Muscle layer of duodenum (tissue), 2 donors: Measurements from ENCODE around the gene DMD.
A peak's percentile ranks its signal among the peaks of the same experiment; 100 is the strongest.
"Not testable (repeated sequence)": the region's sequence is repeated elsewhere in the genome, so short reads cannot be mapped to it uniquely, and the experiment has no call there.

Source experiments
- H3K27ac ChIP-seq: one replicate; pipeline ENCODE4 v1.7.0; 2013; ENCODE audit warnings: mild to moderate bottlenecking, low read length
- H3K27me3 ChIP-seq: one replicate; pipeline ENCODE4 v1.7.0; 2013; ENCODE audit warnings: low read depth, mild to moderate bottlenecking, control low read depth, low read length
- H3K36me3 ChIP-seq, 2 donors: one replicate each; pipeline ENCODE4 v1.7.0; 2013; ENCODE audit warnings: low read length in 2 of 2, control low read depth in 1 of 2, mild to moderate bottlenecking in 1 of 2; ENCODE audit not compliant: insufficient read depth in 2 of 2, control insufficient read depth in 1 of 2
- H3K4me1 ChIP-seq, 2 donors: one replicate each; pipeline ENCODE4 v1.7.0; 2013; ENCODE audit warnings: low read length in 2 of 2, mild to moderate bottlenecking in 2 of 2, control low read depth in 1 of 2, moderate library complexity in 1 of 2; ENCODE audit not compliant: insufficient read depth in 2 of 2, control insufficient read depth in 1 of 2
- H3K4me3 ChIP-seq, 2 donors: one replicate each; pipeline ENCODE4 v1.7.0; 2013; ENCODE audit warnings: low read length in 2 of 2, low read depth in 1 of 2, mild to moderate bottlenecking in 1 of 2
- H3K9me3 ChIP-seq, 2 donors: one replicate each; pipeline ENCODE4 v1.7.0; 2013; ENCODE audit warnings: low read length in 2 of 2, control low read depth in 1 of 2, mild to moderate bottlenecking in 1 of 2; ENCODE audit not compliant: control insufficient read depth in 1 of 2
- donor health status: healthy.

DMD gene

DNA sequence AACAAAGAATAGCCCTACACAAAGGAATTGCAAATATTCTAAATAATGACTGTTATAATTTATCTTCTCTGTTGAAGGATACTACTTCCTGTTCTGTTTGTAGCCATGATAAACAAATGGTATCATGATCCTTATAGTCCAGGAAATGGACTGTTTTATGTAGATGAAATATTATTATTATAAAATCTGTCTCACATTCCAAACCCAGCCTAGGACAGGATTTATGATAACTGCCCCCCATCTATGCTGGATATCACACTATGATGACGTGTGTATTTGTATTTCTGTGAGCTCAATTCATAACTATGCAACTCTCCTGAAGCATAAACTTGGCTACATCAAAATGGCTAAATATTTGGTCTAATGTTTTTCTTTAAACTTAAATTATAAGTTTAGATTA lies 21.3 kb downstream of the DMD start:
- Histone ChIP-seq H3K4me3 (no peak overlapping the region), H3K4me1 (peaks cover 0 to under 1% of the 10 kb centered on the region in 2 donors), H3K27me3 (no peaks in the 10 kb centered on the region), H3K9me3 (no peaks in the 10 kb centered on the region), H3K27ac (no peak overlapping the region), H3K36me3 (no peaks in the 10 kb centered on the region)

DNA sequence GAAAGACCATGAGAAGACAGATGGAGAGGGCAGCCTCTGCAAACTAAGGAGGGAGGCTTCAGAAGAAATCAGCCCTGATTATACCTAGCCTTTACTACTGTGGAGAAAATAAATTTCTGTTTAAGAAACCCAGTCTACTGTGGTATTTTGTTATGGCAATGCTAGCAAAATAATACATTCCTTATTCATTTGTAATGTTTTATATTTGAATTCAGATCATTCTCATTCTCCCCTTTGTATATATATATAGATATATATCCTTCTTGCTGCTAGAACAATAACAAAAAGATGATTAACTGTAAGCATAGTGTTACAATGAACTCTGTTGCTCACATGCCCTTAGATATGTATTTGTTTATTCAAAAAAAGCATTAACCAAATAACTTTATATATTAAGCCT lies 22.5 kb downstream of the DMD start:
- Histone ChIP-seq H3K27ac (no peak overlapping the region), H3K9me3 (no peaks in the 10 kb centered on the region), H3K36me3 (no peaks in the 10 kb centered on the region)

DNA sequence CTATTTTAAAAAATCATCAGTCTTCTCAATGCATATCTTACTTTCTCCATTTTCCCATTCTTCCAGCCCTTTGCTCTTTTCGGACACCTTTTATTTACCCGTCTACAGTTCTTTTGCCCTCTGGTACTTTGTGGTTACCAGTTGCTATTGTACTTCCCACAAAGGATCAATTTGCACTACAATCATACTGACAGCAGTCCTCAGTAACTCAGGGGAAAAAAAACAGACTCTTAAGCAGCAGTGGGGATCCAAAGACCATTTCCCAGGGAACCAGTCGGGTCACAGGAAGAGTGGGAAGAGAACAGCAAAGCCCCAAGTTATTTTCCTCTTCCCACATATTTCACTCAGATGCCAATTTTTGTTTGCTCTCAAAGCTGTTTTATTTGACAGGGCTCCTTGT lies 23.1 kb downstream of the DMD start:
- no peaks in the 10 kb centered on the region for H3K27me3 ChIP-seq
- H3K4me3 ChIP-seq: no peak overlapping the region
- peaks cover 0 to 4% of the 10 kb centered on the region in 2 donors for H3K4me1 ChIP-seq
- no peak overlapping the region for H3K27ac ChIP-seq
- no peaks in the 10 kb centered on the region for H3K9me3 ChIP-seq
- no peaks in the 10 kb centered on the region for H3K36me3 ChIP-seq

More for the DNA sequence above, 22.5 kb downstream of the DMD start:
- H3K4me3 ChIP-seq: no peak overlapping the region
- H3K4me1 ChIP-seq: peaks cover 0 to 2% of the 10 kb centered on the region in 2 donors
- no peaks in the 10 kb centered on the region for H3K27me3 ChIP-seq

DNA sequence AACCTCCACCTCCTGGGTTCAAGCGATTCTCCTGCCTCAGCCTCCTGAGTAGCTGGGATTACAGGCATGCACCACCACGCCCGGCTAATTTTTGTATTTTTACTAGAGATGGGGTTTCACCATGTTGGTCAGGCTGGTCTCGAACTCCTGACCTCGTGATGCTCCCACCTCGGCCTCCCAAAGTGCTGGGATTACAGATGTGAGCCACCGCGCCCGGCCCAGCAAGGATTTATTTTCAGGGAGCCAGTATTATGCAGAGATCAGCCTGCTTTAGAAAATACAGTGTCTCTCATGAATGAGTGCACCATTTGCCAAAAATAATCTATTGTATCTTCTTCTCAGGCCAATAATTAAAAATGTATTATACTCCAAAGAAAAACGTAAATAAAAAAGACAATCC lies 26.5 kb downstream of the DMD start:
- H3K4me3 ChIP-seq, H3K9me3 ChIP-seq, H3K36me3 ChIP-seq, H3K27me3 ChIP-seq, H3K27ac ChIP-seq, H3K4me1 ChIP-seq: not testable (repeated sequence)

DNA sequence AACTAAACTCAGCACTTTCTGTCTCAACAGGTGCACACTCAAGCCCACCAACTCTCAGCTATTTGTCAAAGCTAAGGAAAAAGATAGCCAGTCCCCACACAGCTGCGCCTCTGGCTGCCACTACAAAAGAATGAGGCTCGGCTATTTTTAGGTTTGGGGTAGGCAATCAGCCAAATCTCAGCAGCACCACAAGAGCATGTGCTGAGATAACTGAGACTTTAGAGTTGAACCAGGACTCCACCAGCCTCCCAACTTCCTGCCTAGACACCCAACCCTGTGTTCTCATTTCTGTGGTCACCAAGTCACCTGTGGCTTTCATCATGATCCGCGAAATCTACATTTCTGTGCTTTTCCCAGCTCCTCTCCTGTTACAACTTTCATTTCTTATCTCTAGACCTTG lies 28.0 kb downstream of the DMD start:
- peak overlapping the region; percentile 51 for H3K27ac ChIP-seq
- H3K36me3 ChIP-seq: no peaks in the 10 kb centered on the region
- H3K4me3 ChIP-seq: peak overlapping the region in 1 of 2 donors; percentile 11
- no peaks in the 10 kb centered on the region for H3K27me3 ChIP-seq
- H3K9me3 ChIP-seq: no peaks in the 10 kb centered on the region
- peaks cover 0 to 4% of the 10 kb centered on the region in 2 donors for H3K4me1 ChIP-seq

DNA sequence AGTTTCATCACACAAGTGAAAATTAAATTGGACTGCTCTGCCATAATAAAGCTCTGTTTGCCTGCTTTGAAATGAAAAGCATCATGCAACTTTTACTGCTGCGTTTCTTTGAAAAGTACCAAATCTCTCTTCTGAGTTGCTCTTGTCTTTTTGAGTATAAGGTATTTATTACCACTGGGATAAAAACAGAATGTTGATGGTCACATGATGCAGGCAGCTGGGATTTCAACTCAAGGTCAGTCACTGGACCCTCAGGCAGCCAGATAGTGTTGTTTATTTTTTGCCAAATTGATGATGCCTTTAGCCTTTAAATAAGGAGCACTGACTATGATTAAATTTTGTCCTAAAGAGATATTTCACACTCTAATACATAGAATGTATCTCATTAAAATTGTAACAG lies 32.7 kb downstream of the DMD start:
- Histone ChIP-seq H3K4me3 (no peak overlapping the region), H3K4me1 (peaks cover 0 to under 1% of the 10 kb centered on the region in 2 donors), H3K27me3 (no peaks in the 10 kb centered on the region), H3K27ac (no peak overlapping the region), H3K9me3 (no peaks in the 10 kb centered on the region), H3K36me3 (no peaks in the 10 kb centered on the region)

DNA sequence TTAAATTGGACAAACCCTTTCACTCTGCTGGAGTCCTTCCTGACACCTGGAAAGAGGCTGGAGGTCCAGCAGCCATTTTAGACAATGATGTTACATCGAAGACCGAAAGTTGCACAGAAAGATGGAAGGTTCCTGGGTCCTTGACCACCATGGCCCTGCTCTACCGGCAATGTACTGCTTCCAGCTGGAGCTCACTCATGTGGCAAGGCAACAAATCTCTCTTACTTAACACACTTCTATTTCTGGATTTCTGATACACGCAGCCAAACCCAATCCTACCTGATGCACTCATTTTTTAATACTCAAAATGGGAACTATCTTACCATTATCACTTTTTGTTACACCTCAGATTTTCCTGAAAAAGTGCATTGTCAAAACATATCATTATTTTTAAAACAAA lies 33.1 kb downstream of the DMD start:
- no peaks in the 10 kb centered on the region for H3K4me1 ChIP-seq
- no peak overlapping the region for H3K4me3 ChIP-seq
- no peaks in the 10 kb centered on the region for H3K27me3 ChIP-seq
- no peak overlapping the region for H3K27ac ChIP-seq
- H3K9me3 ChIP-seq: no peaks in the 10 kb centered on the region
- no peaks in the 10 kb centered on the region for H3K36me3 ChIP-seq

DNA sequence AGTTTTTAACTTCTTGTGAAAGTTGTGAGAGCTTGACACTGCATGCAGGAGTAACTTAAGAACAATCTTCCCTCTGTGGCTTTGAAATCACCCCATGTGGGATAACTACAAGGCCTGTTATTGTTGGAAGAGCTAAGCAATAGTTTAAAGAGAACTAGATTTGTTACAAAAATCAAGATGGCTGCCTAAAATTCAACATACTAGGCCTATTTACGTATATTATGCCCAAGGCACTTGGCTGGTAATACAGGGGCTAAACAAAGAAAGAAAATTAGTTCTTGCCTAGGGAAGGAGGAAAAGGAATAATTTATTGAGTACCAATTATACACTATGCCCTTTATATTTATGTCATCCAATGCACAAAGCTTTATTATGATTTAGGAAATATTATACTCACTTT lies 36.1 kb downstream of the DMD start:
- H3K9me3 ChIP-seq: no peaks in the 10 kb centered on the region

DNA sequence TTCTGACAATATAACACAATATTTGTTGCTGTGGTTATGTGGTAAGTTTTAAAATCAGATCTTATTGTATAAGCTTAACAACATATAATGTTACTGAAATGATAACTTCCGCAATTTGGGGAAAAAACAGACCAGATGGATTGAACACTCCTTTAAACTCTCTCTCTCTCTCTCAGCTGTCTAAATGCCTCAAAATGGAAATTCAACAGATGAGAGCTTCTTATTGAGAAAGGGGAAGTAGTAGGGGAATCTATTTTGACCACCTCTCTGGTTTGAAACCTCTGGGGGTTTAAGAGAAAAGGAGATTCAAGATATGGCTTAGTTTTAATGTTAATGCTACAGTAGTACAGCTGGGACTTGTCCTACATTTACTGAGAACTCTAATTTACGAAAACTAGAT lies 40.3 kb downstream of the DMD start:
- no peaks in the 10 kb centered on the region for H3K4me1 ChIP-seq
- no peak overlapping the region for H3K4me3 ChIP-seq
- no peaks in the 10 kb centered on the region for H3K27me3 ChIP-seq
- H3K9me3 ChIP-seq: no peaks in the 10 kb centered on the region
- H3K36me3 ChIP-seq: no peaks in the 10 kb centered on the region
- H3K27ac ChIP-seq: no peak overlapping the region

More for the DNA sequence above, 36.1 kb downstream of the DMD start:
- H3K4me3 ChIP-seq: no peak overlapping the region
- H3K27me3 ChIP-seq: no peaks in the 10 kb centered on the region
- no peaks in the 10 kb centered on the region for H3K4me1 ChIP-seq
- no peak overlapping the region for H3K27ac ChIP-seq
- H3K36me3 ChIP-seq: no peaks in the 10 kb centered on the region

DNA sequence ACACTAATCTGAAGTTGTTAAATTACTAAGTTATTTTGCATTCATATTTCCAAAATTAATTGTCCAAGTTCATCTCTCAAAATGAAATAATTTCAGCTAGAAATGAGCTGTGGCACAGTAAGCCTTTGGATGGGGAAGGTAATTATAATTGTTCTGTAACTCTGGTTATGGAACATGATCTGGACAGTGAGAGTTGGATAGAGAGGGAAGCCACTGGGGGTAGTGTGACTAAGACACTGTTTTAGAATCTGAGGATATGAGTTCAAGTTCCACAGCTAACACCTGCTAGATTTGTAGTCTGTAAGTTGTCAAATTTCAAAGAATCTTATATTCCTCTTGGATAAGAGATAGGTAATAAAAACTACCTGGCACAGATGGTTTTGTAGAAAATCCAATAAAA lies 49.5 kb downstream of the DMD start:
- Histone ChIP-seq H3K27ac (no peak overlapping the region), H3K27me3 (no peaks in the 10 kb centered on the region), H3K36me3 (no peaks in the 10 kb centered on the region), H3K4me1 (no peaks in the 10 kb centered on the region), H3K4me3 (no peak overlapping the region), H3K9me3 (no peaks in the 10 kb centered on the region)

DNA sequence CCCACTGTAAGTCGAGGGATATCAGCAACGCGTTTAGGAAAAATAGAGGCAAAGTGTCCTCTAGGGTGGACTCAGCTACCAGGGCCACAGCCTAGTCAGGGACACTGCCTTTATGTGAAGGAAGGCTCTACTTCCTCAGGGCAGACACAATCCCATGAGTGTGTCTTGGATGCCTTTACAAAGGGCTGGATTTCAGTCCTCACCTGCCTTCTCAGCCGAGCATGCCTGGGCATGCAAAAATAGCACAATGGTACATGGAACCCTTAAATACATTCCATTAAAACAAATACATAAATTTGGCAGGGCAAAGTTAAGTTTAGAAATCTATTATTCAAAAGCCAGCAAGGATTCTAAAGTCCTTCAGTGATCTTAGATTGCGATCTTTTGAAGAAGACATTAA lies 51.1 kb downstream of the DMD start:
- no peaks in the 10 kb centered on the region for H3K9me3 ChIP-seq

DNA sequence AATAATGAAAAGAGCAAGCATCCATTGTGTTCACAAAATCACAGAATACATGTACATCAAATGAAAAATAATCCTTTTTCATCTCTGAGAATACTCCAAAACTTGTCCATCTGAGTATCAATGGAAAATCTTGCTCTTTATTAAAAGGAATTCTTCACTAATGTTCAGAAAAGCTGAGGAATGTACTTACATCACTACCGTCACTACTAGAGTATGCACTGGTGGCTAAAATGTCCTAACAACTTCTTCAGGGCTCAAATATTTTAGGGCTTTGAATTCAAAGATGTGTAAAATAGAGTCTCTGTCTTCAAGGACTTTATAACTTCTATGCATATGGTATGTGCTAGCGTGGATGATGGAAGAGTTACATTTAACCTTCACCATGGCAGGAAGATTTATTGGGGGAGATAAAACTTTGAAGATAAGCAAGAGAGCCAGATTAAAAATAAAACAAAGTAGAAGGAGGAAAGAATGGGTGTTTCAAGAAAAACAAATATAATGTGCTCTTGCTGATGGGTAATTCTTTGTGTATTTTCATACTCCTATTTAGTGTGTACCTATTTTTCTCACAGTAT lies 55.1 kb downstream of the DMD start:
- no peaks in the 10 kb centered on the region for H3K27me3 ChIP-seq
- H3K4me1 ChIP-seq: no peaks in the 10 kb centered on the region
- no peaks in the 10 kb centered on the region for H3K9me3 ChIP-seq
- no peaks in the 10 kb centered on the region for H3K36me3 ChIP-seq
- H3K27ac ChIP-seq: no peak overlapping the region
- H3K4me3 ChIP-seq: no peak overlapping the region

More for the DNA sequence above, 51.1 kb downstream of the DMD start:
- no peak overlapping the region for H3K27ac ChIP-seq
- no peaks in the 10 kb centered on the region for H3K4me1 ChIP-seq
- H3K27me3 ChIP-seq: no peaks in the 10 kb centered on the region
- H3K36me3 ChIP-seq: no peaks in the 10 kb centered on the region
- H3K4me3 ChIP-seq: no peak overlapping the region
